Measurements from ENCODE around the gene FDXACB1.

GRCh38 chr11:111912535-111912934 is 33.6 kb upstream of the FDXACB1 start, which contains the start of gene HSPB2:
- TF ChIP-seq, protein P1, sequence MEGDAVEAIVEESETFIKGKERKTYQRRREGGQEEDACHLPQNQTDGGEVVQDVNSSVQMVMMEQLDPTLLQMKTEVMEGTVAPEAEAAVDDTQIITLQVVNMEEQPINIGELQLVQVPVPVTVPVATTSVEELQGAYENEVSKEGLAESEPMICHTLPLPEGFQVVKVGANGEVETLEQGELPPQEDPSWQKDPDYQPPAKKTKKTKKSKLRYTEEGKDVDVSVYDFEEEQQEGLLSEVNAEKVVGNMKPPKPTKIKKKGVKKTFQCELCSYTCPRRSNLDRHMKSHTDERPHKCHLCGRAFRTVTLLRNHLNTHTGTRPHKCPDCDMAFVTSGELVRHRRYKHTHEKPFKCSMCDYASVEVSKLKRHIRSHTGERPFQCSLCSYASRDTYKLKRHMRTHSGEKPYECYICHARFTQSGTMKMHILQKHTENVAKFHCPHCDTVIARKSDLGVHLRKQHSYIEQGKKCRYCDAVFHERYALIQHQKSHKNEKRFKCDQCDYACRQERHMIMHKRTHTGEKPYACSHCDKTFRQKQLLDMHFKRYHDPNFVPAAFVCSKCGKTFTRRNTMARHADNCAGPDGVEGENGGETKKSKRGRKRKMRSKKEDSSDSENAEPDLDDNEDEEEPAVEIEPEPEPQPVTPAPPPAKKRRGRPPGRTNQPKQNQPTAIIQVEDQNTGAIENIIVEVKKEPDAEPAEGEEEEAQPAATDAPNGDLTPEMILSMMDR (IDR thresholded peaks at IDR 0.05): no peak
- peak in 1 of 4 donors; percentile 2 for TF ChIP-seq POLR2AphosphoS5 (IDR thresholded peaks at IDR 0.05)

Measured in sigmoid colon (tissue), 4 donors.